GM21717 (cell line): ENCODE measurements around the gene ENTPD3.
A peak's percentile ranks its signal among the peaks of the same experiment; 100 is the strongest.

Source experiments
- ATAC-seq: cut with Tn5 transposase; IDR thresholded peaks from one replicate; pipeline ENCODE4 v1.9.1; 2021; ENCODE audit warnings: mild to moderate bottlenecking, moderate library complexity; ENCODE audit not compliant: unreplicated experiment

The ENTPD3 gene

GRCh38 chr3:40404591-40405198 lies 17.7 kb downstream of the ENTPD3 start:
- no peak for ATAC-seq

GRCh38 chr3:40407007-40407406 lies 20.0 kb downstream of the ENTPD3 start:
- no peak for ATAC-seq

GRCh38 chr3:40407611-40408010 lies 20.6 kb downstream of the ENTPD3 start:
- ATAC-seq, result no peak

GRCh38 chr3:40414270-40414669 lies 27.3 kb downstream of the ENTPD3 start:
- ATAC-seq, result no peak

GRCh38 chr3:40417845-40418543 lies 31.0 kb downstream of the ENTPD3 start:
- ATAC-seq, result no peak

- ATAC-seq, result no peak
Measured at GRCh38 chr3:40422861-40423260, 35.9 kb downstream of the ENTPD3 start.

GRCh38 chr3:40427045-40427669 lies 40.2 kb downstream of the ENTPD3 start:
- no peak for ATAC-seq

- ATAC-seq, result no peak
Measured at GRCh38 chr3:40432793-40433192, 45.8 kb downstream of the ENTPD3 start.

GRCh38 chr3:40437889-40438288 lies 50.9 kb downstream of the ENTPD3 start:
- ATAC-seq, result no peak

GRCh38 chr3:40445062-40445461 lies 58.1 kb downstream of the ENTPD3 start:
- ATAC-seq, result no peak

GRCh38 chr3:40445880-40446279 lies 58.9 kb downstream of the ENTPD3 start:
- ATAC-seq, result no peak

GRCh38 chr3:40450438-40450837 lies 63.5 kb downstream of the ENTPD3 start:
- ATAC-seq, result no peak

GRCh38 chr3:40451551-40451950 lies 64.6 kb downstream of the ENTPD3 start:
- no peak for ATAC-seq

- no peak for ATAC-seq
Measured at GRCh38 chr3:40452057-40452456, 65.1 kb downstream of the ENTPD3 start.

- no peak for ATAC-seq
Measured at GRCh38 chr3:40452562-40452875, 65.5 kb downstream of the ENTPD3 start.

GRCh38 chr3:40452876-40453730 lies 66.1 kb downstream of the ENTPD3 start:
- ATAC-seq, result peak; percentile 96

- no peak for ATAC-seq
Measured at GRCh38 chr3:40453933-40454332, 66.9 kb downstream of the ENTPD3 start.

- ATAC-seq, result no peak
Measured at GRCh38 chr3:40455328-40455727, 68.3 kb downstream of the ENTPD3 start.

GRCh38 chr3:40456279-40456939 lies 69.4 kb downstream of the ENTPD3 start:
- no peak for ATAC-seq

- ATAC-seq, result peak; percentile 70
Measured at GRCh38 chr3:40456940-40457823, 70.2 kb downstream of the ENTPD3 start, which contains the start of gene RPL14. Gene RPL14, plus strand, starts transcription at chr3:40457339. Its CDS starts 133 bp downstream, at chr3:40457472.
